GM21515 (cell line): ENCODE results near the gene C1orf105.

Experiments
- ATAC-seq: cut with Tn5 transposase; IDR thresholded peaks from one replicate; pipeline ENCODE4 v1.9.1; 2021; ENCODE audit not compliant: unreplicated experiment

C1orf105 gene

DNA sequence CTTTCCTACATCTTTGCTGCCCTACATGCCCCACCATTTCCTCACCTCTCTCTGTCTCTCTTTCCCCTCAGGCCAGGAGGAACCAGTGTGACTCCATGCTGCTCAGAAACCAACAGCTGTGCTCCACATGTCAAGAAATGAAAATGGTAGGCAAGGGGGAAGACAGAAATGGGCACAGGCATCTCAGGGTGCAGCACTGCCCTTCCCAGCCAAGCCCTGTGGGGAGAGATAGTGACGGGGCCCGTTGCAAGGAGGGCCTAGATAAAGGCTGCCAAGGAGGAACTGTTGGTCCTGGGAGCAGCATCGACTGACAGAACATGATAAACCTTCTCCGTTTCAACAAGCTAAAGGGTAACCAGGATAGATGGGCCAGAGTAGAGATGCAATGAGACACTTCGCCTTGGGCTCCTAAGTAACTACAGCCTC, 35.9 kb downstream of the C1orf105 start:
- ATAC-seq: no peak

- no peak for ATAC-seq
Observed at GRCh38 chr1:172457479-172458130, 37.1 kb downstream of the C1orf105 start.

DNA sequence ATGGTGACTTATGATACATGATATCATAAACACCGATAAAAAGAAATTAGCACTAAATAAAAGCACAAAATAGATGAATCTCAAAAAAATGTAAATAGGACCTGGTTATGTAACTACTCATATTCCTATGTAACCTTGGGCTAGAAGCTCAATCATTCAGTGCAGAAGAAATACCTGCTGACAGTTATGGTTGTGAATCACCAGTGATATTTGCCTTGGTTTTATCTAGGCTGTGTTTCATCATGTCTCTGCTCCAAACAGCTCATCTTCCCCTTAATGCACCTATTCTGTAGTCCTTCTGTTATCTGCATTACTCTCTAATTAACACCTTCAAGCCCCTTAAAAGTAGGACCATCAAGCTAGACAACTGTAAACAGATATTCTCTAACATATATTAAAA, 39.7 kb downstream of the C1orf105 start:
- ATAC-seq: no peak

DNA sequence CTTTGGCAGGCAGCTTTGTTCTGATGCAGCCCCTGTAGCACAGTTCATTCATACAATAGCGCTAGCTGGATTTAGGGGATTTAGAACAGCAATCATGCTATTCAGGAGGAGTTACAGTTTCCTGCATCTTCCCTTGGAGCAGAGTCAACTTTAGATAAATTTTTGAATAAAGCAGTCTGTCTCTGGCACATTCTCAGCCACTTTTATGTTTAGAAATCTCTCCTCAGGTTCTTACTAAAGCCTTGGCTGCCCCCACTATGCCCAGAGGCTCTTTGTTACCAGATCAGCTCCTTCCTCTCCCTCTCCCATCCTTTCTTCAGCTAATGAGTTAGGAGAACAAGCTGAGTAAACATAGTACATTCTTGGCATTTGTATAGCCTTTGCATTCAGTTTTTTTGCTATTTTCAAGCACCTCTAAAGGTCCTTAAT, 40.4 kb downstream of the C1orf105 start:
- no peak for ATAC-seq

- ATAC-seq: no peak
Observed at GRCh38 chr1:172465617-172466016, 45.1 kb downstream of the C1orf105 start.

GRCh38 chr1:172466795-172467407, 46.4 kb downstream of the C1orf105 start:
- ATAC-seq: no peak

GRCh38 chr1:172467446-172467845, 47.0 kb downstream of the C1orf105 start:
- ATAC-seq: no peak

GRCh38 chr1:172468296-172468695, 47.8 kb downstream of the C1orf105 start:
- ATAC-seq: no peak

GRCh38 chr1:172469717-172470116, 49.2 kb downstream of the C1orf105 start:
- no peak for ATAC-seq

DNA sequence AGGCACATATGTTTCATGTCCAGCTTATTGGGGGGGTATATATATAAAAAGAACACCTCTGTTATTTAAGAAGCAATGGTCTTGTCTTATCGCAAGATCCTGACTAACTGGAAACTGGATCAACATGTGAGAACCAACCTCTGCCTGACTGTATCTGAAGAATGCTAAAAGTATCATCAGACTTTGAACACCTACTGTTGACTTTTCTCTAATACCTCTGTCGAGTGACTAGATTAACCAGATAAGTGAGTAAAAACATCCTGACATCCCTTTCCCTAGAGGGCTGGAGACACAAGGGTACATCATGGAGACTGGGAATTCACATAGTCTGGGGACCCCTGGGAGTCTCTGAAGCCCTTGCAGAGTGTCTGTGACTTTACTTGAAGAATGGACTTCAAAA, 49.7 kb downstream of the C1orf105 start:
- ATAC-seq: no peak

DNA sequence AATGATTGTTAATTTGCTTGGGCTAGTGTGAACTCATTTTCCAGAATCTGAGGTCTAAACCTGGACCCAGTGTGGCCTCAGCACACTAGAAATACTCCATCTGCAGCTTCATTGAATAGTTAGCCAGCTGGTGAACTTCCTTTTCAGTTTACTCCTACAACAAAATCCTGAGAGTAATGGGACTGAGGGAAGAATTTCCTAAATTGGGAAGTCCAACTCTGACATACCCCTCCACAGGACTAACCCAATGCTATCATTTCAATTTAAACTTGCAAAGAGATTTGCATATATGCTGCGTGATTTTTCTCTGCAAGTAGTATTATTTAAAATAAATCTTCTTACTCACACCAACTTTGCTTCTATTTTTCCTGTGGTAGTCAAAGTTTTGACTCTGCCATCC, 51.2 kb downstream of the C1orf105 start:
- no peak for ATAC-seq

- no peak for ATAC-seq
Observed at GRCh38 chr1:172472495-172472894, 52.0 kb downstream of the C1orf105 start.

GRCh38 chr1:172473302-172473701, 52.8 kb downstream of the C1orf105 start:
- ATAC-seq: no peak

GRCh38 chr1:172473842-172474241, 53.4 kb downstream of the C1orf105 start:
- no peak for ATAC-seq

- ATAC-seq: no peak
Observed at GRCh38 chr1:172476218-172476811, 55.8 kb downstream of the C1orf105 start.

GRCh38 chr1:172477216-172477615, 56.7 kb downstream of the C1orf105 start:
- no peak for ATAC-seq

- ATAC-seq: no peak
Observed at GRCh38 chr1:172477741-172478140, 57.3 kb downstream of the C1orf105 start.

DNA sequence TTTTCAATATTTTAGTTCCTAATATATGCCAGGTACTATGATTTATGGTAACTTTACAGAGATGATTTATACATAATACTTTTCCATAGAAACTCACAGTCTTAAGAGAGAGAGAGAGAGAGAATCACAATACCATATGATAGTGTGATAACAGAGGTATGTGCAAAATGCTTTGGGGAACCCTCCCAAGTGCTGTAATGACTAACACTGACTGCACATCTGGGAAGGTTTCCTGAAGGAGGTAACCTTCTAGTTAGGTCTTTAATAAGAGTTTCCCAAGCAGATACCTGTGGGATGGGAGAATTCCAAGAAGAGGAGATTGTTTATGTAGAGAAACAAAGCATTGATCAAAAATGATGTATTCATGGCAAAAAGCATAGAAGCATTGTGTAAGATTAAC, 58.0 kb downstream of the C1orf105 start:
- ATAC-seq: no peak

GRCh38 chr1:172480431-172480830, 59.9 kb downstream of the C1orf105 start:
- no peak for ATAC-seq

- ATAC-seq: no peak
Observed at GRCh38 chr1:172482044-172482443, 61.6 kb downstream of the C1orf105 start.

DNA sequence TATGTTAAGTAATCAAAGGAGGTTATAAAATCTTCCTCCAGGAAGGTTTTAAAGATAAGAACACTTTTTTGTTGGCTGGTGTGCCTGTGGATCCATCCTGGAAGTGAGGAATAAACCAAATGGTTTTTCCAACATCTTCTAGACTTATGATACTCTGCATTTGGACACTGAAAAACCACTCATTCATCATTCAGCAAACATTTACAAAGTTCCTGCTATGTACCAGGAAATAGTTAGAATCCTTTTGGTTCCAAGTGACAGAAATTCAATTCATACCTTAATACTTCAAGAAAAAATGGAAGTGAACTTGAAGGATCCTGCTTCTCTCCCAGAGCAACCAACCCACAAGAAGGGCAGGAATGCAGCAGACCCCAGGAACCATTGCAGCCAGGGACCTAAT, 63.0 kb downstream of the C1orf105 start:
- no peak for ATAC-seq

DNA sequence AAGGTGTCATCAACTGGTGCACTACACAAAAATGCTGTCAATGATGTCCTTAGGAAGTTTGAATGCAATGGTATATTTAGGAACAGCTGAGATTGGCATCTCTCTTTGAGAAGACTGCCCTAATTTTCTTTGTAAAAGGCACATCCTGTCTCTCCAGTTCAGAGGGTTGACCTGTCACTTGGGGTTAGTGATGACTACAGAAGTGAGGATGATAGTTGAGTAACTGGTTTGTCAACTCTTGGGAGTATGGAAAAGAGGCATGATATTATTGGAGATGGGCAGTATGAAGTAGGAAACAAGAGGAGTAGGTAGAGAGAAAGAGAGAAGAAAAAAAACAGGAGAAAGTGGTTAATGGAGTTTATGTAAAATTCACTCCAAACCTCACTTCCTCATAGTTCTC, 63.8 kb downstream of the C1orf105 start:
- ATAC-seq: no peak
